Stimulated activated naive CD8-positive, alpha-beta T cell treated with anti-CD3 and anti-CD28 coated beads, Interleukin-15, Interleukin-2, amounts not matched to agents 100 ng/mL and 50 ng/mL, for 24 hours (primary cell): ENCODE results near the gene DCAF7.

Experiments
- H3K27ac Mint-ChIP-seq: one replicate; pipeline ENCODE4 v1.8.0; 2021; ENCODE audit warnings: mild to moderate bottlenecking, mixed read lengths
- H3K27me3 Mint-ChIP-seq: one replicate; pipeline ENCODE4 v1.8.0; 2021; ENCODE audit warnings: mixed read lengths
- H3K36me3 Mint-ChIP-seq: one replicate; pipeline ENCODE4 v1.8.0; 2021; ENCODE audit warnings: low read depth, mixed read lengths
- H3K4me1 Mint-ChIP-seq: one replicate; pipeline ENCODE4 v1.8.0; 2021; ENCODE audit warnings: low read depth, mixed read lengths
- H3K4me3 Mint-ChIP-seq: one replicate; pipeline ENCODE4 v1.8.0; 2021; ENCODE audit warnings: mild to moderate bottlenecking, mixed read lengths
- H3K9me3 Mint-ChIP-seq: one replicate; pipeline ENCODE4 v1.8.0; 2021; ENCODE audit warnings: mixed read lengths

DCAF7 gene

DNA sequence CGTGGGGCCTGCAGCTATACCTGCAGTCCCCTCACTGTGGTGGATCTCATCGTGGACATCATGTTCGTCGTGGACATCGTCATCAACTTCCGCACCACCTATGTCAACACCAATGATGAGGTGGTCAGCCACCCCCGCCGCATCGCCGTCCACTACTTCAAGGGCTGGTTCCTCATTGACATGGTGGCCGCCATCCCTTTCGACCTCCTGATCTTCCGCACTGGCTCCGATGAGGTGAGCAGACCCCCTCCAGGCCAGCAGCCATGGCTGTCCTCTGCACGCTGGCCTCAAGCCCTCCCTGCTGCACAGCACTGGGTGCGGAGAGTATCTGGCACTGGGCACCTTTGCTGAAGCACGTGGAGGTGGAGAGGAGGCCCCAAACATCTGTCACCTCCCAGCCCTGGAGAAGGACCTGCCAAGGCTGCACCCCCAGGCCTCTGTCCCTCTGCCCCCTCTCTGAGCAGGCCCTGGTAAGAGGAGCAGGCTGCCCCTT lies 16.2 kb upstream of the DCAF7 start:
- no peak overlapping the region for H3K27ac Mint-ChIP-seq
- H3K36me3 Mint-ChIP-seq = no peaks in the 10 kb centered on the region
- H3K4me1 Mint-ChIP-seq = peaks cover 3% of the 10 kb centered on the region
- H3K9me3 Mint-ChIP-seq = no peaks in the 10 kb centered on the region
- H3K4me3 Mint-ChIP-seq = no peak overlapping the region
- H3K27me3 Mint-ChIP-seq = peaks cover 18% of the 10 kb centered on the region

DNA sequence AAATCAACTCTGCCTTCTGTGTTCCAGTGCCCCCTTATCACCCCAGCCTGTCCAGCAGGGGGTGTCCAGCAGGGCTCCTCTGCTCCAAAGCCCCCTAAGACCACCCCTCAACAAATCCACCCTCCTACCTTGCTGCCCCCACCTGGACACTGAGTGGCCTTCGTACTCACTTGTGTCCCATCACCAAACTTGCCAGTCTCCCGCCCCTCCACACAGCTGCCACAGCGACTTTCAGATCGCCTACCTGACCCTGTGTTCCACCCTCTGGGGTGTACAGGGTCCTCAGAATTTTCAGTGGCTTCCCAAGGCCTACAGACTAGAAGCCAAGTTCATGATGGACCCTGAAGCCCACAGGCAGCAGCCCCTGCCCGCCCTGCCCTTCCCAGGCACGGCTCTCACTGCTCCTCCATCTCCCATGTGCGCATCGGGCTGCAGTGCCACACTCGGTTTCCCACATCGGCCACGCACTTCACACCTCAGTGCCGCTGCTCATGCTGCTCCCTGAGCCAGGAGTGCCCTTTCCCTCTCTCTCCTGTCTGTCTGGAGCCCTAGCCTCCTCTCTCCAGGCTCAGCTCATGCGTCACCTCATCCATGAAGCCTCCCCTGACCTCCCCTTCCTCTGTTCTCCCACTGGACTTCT lies 15.3 kb upstream of the DCAF7 start:
- Mint-ChIP-seq H3K36me3 (no peaks in the 10 kb centered on the region), H3K4me1 (peaks cover 3% of the 10 kb centered on the region), H3K4me3 (no peak overlapping the region), H3K27ac (no peak overlapping the region), H3K27me3 (peaks cover 26% of the 10 kb centered on the region), H3K9me3 (no peaks in the 10 kb centered on the region)

DNA sequence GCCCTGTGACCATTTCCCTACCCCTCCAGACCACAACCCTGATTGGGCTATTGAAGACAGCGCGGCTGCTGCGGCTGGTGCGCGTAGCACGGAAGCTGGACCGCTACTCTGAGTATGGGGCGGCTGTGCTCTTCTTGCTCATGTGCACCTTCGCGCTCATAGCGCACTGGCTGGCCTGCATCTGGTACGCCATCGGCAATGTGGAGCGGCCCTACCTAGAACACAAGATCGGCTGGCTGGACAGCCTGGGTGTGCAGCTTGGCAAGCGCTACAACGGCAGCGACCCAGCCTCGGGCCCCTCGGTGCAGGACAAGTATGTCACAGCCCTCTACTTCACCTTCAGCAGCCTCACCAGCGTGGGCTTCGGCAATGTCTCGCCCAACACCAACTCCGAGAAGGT lies 14.6 kb upstream of the DCAF7 start:
- H3K27ac Mint-ChIP-seq = no peak overlapping the region
- peaks cover 3% of the 10 kb centered on the region for H3K4me1 Mint-ChIP-seq
- H3K27me3 Mint-ChIP-seq = peaks cover 26% of the 10 kb centered on the region
- H3K9me3 Mint-ChIP-seq = no peaks in the 10 kb centered on the region
- H3K4me3 Mint-ChIP-seq = no peak overlapping the region
- no peaks in the 10 kb centered on the region for H3K36me3 Mint-ChIP-seq

DNA sequence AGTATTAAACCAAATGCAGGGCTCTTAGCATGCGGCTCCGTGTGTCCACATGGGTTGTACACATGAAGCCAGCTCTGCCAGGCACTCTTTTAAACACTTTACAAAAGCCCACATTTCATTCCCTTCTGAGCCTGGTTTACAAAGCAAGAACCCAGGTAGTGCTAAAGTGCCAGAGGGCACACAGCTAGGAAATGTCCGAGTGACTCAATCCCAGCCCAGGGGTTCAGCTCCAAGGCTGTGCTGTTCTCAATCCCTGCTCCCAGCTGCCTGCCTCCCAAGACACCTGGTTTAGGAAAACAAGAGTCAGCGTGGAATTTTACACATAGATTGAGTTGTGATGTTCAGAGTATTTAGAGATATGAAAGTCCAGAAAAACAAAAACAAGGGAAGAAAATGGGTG lies 13.3 kb upstream of the DCAF7 start:
- H3K27ac Mint-ChIP-seq = no peak overlapping the region

DNA sequence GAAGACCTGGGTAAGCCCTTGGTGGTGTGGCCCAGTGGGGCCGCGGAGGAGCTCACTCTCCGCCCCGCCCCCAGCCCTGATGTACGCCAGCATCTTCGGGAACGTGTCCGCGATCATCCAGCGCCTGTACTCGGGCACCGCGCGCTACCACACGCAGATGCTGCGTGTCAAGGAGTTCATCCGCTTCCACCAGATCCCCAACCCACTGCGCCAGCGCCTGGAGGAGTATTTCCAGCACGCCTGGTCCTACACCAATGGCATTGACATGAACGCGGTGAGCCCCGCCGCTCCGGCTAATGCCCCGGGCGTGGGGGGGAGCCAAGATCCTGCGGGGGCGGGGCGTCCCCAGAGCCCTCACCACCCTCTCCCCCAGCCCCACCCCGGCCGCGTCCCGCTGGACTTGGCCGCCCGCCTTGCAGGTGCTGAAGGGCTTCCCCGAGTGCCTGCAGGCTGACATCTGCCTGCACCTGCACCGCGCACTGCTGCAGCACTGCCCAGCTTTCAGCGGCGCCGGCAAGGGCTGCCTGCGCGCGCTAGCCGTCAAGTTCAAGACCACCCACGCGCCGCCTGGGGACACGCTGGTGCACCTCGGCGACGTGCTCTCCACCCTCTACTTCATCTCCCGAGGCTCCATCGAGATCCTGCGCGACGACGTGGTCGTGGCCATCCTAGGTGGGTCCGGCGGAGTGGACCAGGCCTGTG lies 12.1 kb upstream of the DCAF7 start:
- Mint-ChIP-seq H3K4me1 (peaks cover 3% of the 10 kb centered on the region), H3K4me3 (no peak overlapping the region), H3K27ac (no peak overlapping the region), H3K27me3 (peaks cover 26% of the 10 kb centered on the region), H3K36me3 (no peaks in the 10 kb centered on the region), H3K9me3 (no peaks in the 10 kb centered on the region)

More for the DNA sequence above, 13.3 kb upstream of the DCAF7 start:
- H3K36me3 Mint-ChIP-seq = no peaks in the 10 kb centered on the region
- peaks cover 3% of the 10 kb centered on the region for H3K4me1 Mint-ChIP-seq
- H3K4me3 Mint-ChIP-seq = no peak overlapping the region
- peaks cover 26% of the 10 kb centered on the region for H3K27me3 Mint-ChIP-seq
- no peaks in the 10 kb centered on the region for H3K9me3 Mint-ChIP-seq

DNA sequence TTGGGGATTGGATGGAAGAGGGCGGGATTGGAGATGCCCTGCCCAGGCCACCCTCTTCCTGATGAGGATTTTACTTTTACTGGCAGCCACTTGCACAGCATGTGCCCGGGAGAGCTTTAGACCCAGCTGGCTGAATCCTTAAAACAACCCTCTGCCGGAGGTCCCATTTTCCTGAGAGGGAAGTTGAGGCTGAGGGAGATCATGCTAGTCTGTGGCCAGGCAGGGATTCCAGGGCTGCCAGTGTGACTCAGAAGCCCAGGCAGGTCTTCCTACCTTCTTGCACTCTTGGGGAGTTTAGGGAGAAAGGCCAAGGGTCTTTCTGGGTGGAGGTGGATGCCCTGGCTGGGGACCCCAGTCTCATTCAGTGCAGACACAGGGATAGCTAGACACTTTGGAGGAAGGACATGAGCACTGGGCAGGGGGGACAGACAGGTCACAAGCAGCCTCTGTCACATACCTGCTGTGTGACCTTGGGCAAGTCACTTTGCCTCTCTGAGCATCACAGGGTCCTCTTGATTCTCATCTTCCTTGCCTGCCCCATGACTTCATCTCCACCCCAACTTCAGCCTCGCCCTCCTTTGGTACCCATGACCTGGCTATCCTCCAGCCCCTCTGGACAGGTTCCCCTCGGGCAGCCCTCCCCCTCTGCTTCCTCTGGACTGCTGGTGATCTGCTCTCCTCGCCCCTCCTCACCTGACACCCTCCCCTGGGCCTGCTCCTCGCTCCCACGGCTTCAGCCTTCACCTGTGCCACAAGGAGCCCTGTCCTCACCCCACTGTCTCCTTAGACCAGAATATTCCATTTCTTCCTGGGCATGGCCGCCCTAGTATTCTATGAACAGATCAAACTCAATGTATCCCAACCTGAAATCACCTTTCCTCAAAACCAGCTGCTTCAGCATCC lies 11.3 kb upstream of the DCAF7 start:
- Mint-ChIP-seq H3K36me3 (no peaks in the 10 kb centered on the region), H3K4me3 (no peak overlapping the region), H3K27ac (no peak overlapping the region), H3K9me3 (no peaks in the 10 kb centered on the region), H3K4me1 (peaks cover 3% of the 10 kb centered on the region), H3K27me3 (peaks cover 26% of the 10 kb centered on the region)

DNA sequence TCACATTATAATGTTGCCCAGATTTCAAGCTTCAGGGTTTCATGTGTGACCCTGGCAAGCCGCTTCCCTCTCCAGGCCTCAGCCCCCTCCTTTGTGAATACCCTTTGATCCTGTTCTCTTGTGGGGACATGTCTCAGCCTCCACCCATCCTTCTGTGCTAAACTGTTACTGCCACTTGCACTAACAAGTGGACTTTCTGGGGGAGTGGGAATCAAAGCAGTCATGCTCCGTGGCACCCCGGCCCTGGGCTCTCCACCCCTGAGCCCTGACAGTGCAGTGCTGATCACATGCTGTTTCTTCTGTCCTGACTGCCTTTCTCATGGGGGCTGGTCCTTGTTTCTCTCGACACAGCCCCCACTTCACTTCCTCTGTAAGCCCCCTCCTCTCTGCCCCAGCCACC lies 9.7 kb upstream of the DCAF7 start:
- H3K36me3 Mint-ChIP-seq = no peaks in the 10 kb centered on the region
- peaks cover 3% of the 10 kb centered on the region for H3K4me1 Mint-ChIP-seq
- no peak overlapping the region for H3K4me3 Mint-ChIP-seq
- H3K27me3 Mint-ChIP-seq = peaks cover 26% of the 10 kb centered on the region
- no peak overlapping the region for H3K27ac Mint-ChIP-seq
- no peaks in the 10 kb centered on the region for H3K9me3 Mint-ChIP-seq

DNA sequence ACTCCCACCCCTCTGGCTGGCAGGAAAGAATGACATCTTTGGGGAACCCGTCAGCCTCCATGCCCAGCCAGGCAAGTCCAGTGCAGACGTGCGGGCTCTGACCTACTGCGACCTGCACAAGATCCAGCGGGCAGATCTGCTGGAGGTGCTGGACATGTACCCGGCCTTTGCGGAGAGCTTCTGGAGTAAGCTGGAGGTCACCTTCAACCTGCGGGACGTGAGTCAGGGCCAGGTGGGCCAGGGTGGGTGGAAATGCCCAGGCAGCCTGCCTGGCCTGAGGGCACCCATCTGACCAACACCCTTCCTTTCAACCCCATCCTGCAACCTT lies 8.1 kb upstream of the DCAF7 start:
- Mint-ChIP-seq H3K27ac (no peak overlapping the region), H3K4me1 (peaks cover 3% of the 10 kb centered on the region), H3K4me3 (no peak overlapping the region), H3K36me3 (no peaks in the 10 kb centered on the region), H3K27me3 (peaks cover 23% of the 10 kb centered on the region), H3K9me3 (no peaks in the 10 kb centered on the region)

DNA sequence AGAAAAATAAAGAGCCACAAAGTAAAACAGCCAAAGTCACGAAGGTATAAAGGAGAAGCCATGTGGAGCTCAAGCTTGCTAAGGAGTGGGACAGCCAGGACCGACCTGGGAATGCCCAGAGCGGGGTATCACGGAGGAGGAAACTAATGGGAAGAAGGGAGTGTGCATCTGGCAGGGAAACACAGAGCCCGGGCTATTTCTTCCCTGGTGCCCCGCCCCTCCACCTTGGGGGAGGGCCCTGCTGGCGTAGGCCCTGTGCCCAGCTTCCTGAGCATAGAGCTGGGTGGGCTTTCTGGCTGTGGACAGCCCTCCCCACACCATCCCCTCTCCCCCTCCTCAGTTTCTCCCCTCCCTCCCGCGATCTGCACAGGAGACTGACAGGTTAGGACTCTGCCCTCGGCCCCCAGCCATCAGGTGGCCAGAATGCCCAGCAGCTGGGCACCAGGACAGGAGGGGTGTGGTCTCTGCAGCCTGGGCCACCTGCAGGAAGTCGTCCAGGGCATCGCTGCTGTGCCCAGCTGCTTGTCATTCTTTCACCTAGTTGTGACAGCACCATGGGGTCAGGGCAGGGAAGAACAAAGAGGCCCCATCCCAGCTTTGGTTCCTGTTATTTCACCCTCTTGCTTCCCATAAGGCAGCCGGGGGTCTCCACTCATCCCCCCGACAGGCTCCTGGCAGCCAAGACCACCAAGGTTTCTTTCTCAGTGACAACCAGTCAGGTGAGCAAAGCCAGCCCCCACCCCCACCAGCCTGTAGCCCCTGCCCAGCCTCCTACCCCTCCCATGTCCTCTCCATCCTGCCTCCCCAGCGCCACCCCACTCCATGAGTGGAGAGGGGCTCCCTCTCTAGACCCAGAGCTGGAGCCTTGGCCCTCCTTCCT lies 7.1 kb upstream of the DCAF7 start:
- H3K4me3 Mint-ChIP-seq = no peak overlapping the region
- no peak overlapping the region for H3K27ac Mint-ChIP-seq
- H3K27me3 Mint-ChIP-seq = peaks cover 17% of the 10 kb centered on the region
- peaks cover 3% of the 10 kb centered on the region for H3K4me1 Mint-ChIP-seq
- H3K9me3 Mint-ChIP-seq = no peaks in the 10 kb centered on the region
- no peaks in the 10 kb centered on the region for H3K36me3 Mint-ChIP-seq

DNA sequence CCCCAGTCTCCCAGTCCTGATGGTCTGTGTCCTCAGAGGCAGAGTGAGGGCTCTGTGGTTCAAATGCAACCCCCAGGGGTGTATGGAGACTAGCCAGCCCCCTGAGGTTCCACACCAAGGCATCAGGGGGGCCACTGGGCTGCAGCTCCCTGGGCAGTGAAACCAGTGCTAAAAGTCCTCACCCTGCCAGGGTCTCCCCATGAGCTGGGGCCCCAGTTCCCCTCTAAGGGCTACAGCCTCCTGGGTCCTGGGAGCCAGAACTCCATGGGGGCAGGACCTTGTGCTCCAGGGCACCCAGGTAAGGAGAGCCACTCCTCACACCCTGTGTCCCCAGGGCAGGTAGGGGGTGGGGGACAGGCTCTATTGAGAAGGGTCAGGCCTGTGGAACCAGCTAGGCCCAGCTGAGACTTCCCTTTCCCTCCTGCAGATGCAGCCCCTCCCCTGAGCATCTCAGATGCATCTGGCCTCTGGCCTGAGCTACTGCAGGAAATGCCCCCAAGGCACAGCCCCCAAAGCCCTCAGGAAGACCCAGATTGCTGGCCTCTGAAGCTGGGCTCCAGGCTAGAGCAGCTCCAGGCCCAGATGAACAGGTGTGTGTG lies 6.4 kb upstream of the DCAF7 start:
- Mint-ChIP-seq H3K27ac (no peak overlapping the region), H3K36me3 (no peaks in the 10 kb centered on the region), H3K9me3 (no peaks in the 10 kb centered on the region), H3K27me3 (peaks cover 10% of the 10 kb centered on the region), H3K4me1 (no peaks in the 10 kb centered on the region), H3K4me3 (no peak overlapping the region)

DNA sequence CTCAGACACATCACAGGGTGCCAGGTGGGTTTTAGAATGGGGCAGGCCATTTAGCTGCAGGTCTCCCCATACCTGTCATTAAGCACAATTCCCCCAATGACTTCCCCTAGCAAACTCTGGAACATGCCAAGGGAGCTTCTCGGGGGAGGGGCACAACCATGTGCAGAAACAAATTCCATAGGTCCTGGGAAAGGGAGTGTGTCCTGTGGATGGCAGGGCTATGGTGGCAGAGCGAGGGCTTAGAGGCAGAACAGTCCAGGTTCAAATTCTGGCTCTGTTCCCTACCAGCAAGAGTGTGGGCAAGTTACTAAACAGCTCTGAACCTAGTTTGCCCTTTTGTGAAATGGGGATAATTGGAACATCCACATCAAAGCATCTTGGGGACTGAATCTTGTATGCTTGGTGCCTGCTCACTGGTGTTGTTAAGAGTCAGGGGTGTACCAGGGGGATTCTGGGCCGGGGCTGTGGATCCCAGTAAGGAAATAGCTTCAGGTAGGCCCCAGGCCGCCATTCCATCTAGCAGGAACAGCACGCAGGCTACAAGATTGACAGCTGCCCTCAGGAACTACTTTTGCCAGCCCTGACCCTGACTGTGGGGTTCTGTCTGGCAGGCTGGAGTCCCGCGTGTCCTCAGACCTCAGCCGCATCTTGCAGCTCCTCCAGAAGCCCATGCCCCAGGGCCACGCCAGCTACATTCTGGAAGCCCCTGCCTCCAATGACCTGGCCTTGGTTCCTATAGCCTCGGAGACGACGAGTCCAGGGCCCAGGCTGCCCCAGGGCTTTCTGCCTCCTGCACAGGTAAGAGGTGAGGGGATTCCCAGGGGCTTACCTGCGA lies 5.6 kb upstream of the DCAF7 start:
- Mint-ChIP-seq H3K27ac (no peak overlapping the region), H3K27me3 (peaks cover 2% of the 10 kb centered on the region), H3K36me3 (no peaks in the 10 kb centered on the region), H3K4me1 (no peaks in the 10 kb centered on the region), H3K4me3 (no peak overlapping the region), H3K9me3 (no peaks in the 10 kb centered on the region)

DNA sequence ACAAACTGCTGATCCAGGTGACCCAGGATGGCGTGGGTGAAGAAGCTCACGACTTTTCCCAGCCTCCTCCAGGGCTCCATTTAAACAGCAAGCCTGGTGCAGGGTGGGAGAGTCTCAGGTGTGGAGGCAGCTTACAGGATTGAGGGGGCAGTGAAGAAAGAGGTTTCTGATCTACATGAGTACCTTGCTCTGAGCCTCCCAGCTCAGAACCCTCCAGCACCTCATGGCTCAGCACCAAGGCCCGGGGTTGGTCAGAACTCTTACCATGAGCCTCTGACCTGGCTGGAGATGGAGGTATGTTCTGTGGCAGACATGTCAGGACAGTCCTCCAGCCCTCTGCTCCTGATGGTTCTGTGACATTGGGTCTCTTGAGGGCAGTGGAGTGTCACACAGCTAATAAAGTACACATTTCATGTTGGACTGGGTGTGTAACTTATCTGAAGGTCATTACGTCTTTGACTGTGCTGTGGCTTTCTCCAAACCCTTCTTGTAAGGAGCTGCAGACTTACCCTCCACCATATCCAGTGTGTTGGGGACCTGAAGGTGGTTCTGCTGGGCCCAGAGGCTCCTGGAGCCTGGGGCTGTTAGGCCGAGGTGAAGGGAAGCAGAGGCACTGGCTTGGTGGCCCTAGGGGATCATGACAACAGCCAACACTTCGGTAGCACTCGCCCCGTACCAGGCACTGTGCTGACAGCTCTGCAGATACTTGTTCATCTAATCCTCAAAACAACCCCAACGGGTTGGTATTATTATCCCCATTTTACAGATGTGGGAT lies 3.8 kb upstream of the DCAF7 start:
- Mint-ChIP-seq H3K27me3 (no peaks in the 10 kb centered on the region), H3K27ac (no peak overlapping the region), H3K36me3 (peaks cover 4% of the 10 kb centered on the region), H3K4me1 (peaks cover 4% of the 10 kb centered on the region), H3K4me3 (no peak overlapping the region), H3K9me3 (no peaks in the 10 kb centered on the region)

DNA sequence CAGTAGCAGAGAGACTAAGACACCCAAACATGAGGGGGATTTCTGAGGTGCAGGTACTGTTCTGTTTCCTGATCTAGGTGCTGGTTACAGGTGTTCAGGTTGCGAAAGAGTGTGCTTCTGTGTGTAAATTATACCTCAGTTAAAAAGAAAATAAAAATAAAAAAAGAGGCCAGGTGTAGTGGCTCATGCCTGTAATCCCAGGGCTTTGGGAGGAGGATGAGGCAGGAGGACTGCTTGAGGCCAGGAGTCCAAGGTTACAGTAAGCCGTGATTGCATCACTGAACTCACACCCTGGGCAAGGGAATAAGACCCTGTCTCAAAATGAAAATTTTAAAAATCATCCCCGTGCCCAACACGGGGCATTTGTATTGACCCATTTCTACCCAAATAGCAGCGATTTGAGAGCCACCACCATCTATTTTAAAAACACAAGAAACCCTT lies 3.2 kb upstream of the DCAF7 start:
- H3K36me3 Mint-ChIP-seq = peaks cover 9% of the 10 kb centered on the region
- H3K9me3 Mint-ChIP-seq = no peaks in the 10 kb centered on the region
- no peaks in the 10 kb centered on the region for H3K27me3 Mint-ChIP-seq
- H3K27ac Mint-ChIP-seq = no peak overlapping the region
- H3K4me1 Mint-ChIP-seq = peaks cover 8% of the 10 kb centered on the region
- no peak overlapping the region for H3K4me3 Mint-ChIP-seq
